Measurements from ENCODE around the gene KCNJ16.

Gene KCNJ16

DNA sequence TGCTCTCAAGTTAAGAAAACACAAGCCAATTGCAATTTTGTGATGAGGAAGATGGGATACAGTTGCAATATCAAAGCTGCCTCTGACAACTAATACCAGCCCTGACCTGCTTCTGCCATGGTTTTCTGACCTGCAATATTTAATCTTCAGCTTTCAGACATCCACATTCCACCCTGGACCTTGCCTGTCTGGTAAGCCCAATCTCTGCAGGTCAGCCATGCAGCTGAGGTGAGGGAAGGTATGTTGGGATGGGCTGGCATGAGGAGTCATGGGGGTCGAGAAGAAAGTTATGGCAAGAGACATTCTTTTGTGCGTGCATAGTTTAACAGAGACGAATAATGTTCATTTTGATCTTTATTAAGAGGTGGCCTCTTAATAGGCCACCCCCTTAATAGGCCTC, 31.5 kb downstream of the KCNJ16 start:
- ChIA-PET CTCF (no interaction called here), POLR2A (no interaction called here)
- TF ChIP-seq, protein P1, sequence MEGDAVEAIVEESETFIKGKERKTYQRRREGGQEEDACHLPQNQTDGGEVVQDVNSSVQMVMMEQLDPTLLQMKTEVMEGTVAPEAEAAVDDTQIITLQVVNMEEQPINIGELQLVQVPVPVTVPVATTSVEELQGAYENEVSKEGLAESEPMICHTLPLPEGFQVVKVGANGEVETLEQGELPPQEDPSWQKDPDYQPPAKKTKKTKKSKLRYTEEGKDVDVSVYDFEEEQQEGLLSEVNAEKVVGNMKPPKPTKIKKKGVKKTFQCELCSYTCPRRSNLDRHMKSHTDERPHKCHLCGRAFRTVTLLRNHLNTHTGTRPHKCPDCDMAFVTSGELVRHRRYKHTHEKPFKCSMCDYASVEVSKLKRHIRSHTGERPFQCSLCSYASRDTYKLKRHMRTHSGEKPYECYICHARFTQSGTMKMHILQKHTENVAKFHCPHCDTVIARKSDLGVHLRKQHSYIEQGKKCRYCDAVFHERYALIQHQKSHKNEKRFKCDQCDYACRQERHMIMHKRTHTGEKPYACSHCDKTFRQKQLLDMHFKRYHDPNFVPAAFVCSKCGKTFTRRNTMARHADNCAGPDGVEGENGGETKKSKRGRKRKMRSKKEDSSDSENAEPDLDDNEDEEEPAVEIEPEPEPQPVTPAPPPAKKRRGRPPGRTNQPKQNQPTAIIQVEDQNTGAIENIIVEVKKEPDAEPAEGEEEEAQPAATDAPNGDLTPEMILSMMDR (IDR thresholded peaks at IDR 0.05; ENCODE audit: insufficient read depth, low read length, missing control alignments), result no peak
- no peak for DNase-seq (ENCODE audit: low read depth, low spot score)
- no peak overlapping the region for H3K4me3 ChIP-seq (ENCODE audit: low read depth, low read length)

DNA sequence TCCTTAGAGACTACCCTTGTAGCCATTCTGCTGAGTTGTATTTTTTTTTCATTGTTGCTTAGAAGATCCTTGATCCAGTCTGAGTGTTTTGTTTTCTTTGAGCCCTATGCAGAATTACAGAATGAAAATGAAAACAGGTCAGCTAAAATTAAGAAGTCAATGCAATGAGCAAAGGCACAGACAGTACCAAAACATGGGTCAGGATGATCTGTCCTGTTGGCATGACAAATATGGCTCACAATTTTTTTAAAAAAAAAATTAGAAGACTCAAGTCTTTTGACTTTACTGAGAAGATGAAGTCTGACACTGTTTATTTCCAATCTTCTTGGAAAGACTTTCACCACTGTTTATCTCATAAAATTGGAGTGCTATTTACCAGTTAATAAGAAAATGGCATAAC, 32.4 kb downstream of the KCNJ16 start:
- DNase-seq (ENCODE audit: low read depth, low spot score), result no peak
- POLR2A ChIA-PET, result no interaction called here
- TF ChIP-seq, protein P1 (IDR thresholded peaks at IDR 0.05; ENCODE audit: insufficient read depth, low read length, missing control alignments), result no peak
- H3K4me3 ChIP-seq (ENCODE audit: low read depth, low read length), result no peak overlapping the region
- CTCF ChIA-PET, result no interaction called here

DNA sequence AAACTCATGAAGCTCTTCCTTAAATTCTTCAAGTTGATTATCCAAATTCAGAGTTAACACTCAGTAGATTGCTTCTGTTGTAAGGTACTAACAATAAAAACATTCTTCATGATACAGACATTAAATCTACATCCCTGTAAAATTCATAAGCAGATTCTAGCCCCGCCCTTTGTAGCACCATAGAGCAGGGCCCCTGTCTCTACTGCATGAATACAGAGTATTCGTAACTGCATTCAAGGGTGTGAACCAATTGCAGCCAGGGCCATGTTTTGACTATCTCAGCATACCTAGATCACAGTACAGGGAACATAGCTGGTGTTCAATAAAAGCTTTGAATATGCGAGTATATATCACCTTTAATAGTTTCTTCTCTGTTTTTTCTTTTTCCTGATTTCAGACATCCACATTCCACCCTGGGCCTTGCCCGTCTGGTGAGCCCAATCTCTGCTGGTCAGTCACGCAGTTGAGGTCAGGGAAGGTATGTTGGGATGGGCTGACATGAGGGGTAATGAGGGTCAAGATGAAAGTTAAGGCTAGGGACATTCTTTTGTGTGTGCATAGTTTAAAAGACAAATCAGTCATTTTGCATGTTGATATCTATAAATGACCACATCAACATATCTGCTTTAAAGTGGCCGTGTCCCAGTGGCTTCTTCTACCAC, 33.0 kb downstream of the KCNJ16 start:
- no peak overlapping the region for H3K4me3 ChIP-seq (ENCODE audit: low read depth, low read length)
- DNase-seq (ENCODE audit: low read depth, low spot score), result no peak
- CTCF ChIA-PET, result no interaction called here
- TF ChIP-seq, protein P1 (IDR thresholded peaks at IDR 0.05; ENCODE audit: insufficient read depth, low read length, missing control alignments), result no peak
- POLR2A ChIA-PET, result no interaction called here

- no peak for DNase-seq (ENCODE audit: low read depth, low spot score)
- ChIA-PET CTCF (no interaction called here), POLR2A (no interaction called here)
- TF ChIP-seq, protein P1 (IDR thresholded peaks at IDR 0.05; ENCODE audit: insufficient read depth, low read length, missing control alignments), result no peak
- no peak overlapping the region for H3K4me3 ChIP-seq (ENCODE audit: low read depth, low read length)
Measured at GRCh38 chr17:70109497-70109896, 34.5 kb downstream of the KCNJ16 start.

DNA sequence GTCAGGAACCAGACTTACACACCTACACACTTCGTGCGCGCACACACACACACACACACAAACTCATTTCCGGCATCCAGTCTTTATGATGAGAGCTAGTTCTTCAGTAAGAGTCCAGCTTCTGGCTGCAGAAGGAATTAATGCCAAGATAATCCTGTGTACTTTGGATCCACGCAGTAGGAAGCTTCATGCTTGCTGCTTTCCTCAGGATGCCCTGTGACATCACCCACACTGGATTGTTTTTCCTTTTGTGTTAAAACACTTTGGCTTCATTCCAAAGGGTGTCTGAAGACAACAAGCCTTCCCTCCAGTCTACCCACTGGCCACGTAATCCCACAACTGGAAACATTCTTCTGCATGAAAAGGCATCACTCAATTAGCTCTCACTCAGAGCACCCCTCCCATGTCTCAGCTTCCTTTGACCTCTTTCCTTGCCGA, 35.4 kb downstream of the KCNJ16 start:
- ChIA-PET CTCF (no interaction called here), POLR2A (no interaction called here)
- no peak overlapping the region for H3K4me3 ChIP-seq (ENCODE audit: low read depth, low read length)
- TF ChIP-seq, protein P1 (IDR thresholded peaks at IDR 0.05; ENCODE audit: insufficient read depth, low read length, missing control alignments), result no peak
- DNase-seq (ENCODE audit: low read depth, low spot score), result no peak

DNA sequence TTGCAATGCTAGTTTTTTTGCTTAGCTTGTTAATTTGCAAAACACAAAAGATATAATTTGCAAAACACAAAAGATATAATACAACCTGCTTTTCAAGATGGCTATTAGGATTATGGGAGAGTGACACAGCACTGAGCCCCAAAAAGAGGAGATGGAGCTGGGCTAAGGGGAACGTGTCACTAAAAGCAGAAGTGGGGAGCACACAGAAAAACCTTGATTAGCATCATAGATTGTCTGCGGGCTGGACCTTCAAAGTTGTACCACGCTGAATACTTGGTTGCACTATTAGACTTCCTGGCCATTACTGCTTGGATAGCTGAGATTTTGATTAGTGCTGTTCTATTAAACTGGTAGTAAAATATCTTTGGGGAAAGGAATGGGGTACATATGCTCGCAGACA, 36.2 kb downstream of the KCNJ16 start:
- TF ChIP-seq, protein P1 (IDR thresholded peaks at IDR 0.05; ENCODE audit: insufficient read depth, low read length, missing control alignments), result no peak
- no peak for DNase-seq (ENCODE audit: low read depth, low spot score)
- CTCF ChIA-PET, result no interaction called here
- POLR2A ChIA-PET, result no interaction called here
- no peak overlapping the region for H3K4me3 ChIP-seq (ENCODE audit: low read depth, low read length)

All from AG04449 (cell line).